Kidney (tissue), 14 donors: ENCODE data around the gene COL15A1. TPM values are rescaled to one million over a fixed set of nuclear protein-coding genes. Genes with fewer than 3 reads are reported as not detected.
A peak's percentile ranks its signal among the peaks of the same experiment; 100 is the strongest.

Source experiments
- DNase-seq, 5 donors: peaks; one replicate each; pipeline ENCODE4 v3.0.0-alpha.2; 2013 to 2020
- FAIRE-seq: peaks from 2 replicates; lab custom pipeline; 2012; peaks lifted over from hg19 to GRCh38; lab: Jason Lieb, UNC
- H3K27ac ChIP-seq, 2 donors: one replicate each; pipeline ENCODE4 v1.7.0; 2013; ENCODE audit warnings: low read depth in 2 of 2, low read length in 2 of 2, inconsistent platforms in 1 of 2
- H3K27me3 ChIP-seq: one replicate; pipeline ENCODE4 v1.7.1; 2013; ENCODE audit warnings: low read length, inconsistent platforms; ENCODE audit not compliant: control insufficient read depth, insufficient read depth
- H3K36me3 ChIP-seq, 3 donors: one replicate each; pipeline versions ENCODE4 v1.7.0 to v1.7.1; 2013; ENCODE audit warnings: low read length in 3 of 3, control low read depth in 1 of 3, inconsistent platforms in 1 of 3; ENCODE audit not compliant: insufficient read depth in 3 of 3, control insufficient read depth in 2 of 3
- H3K4me1 ChIP-seq, 3 donors: one replicate each; pipeline versions ENCODE4 v1.7.0 to v1.7.1; 2013; ENCODE audit warnings: low read length in 3 of 3, inconsistent platforms in 1 of 3, low read depth in 1 of 3; ENCODE audit not compliant: control insufficient read depth in 2 of 3, insufficient read depth in 2 of 3
- H3K4me3 ChIP-seq, 3 donors: one replicate each; pipeline versions ENCODE4 v1.7.0 to v1.8.1; 2013; ENCODE audit warnings: low read length in 3 of 3, control low read depth in 1 of 3, inconsistent platforms in 1 of 3
- H3K9ac ChIP-seq, 3 donors: one replicate each; pipeline versions ENCODE4 v1.7.0 to v1.7.1; 2013; ENCODE audit warnings: low read length in 3 of 3, control low read depth in 1 of 3, inconsistent platforms in 1 of 3
- H3K9me3 ChIP-seq, 3 donors: one replicate each; pipeline versions ENCODE4 v1.7.0 to v1.7.1; 2013; ENCODE audit warnings: low read length in 3 of 3, control low read depth in 1 of 3, inconsistent platforms in 1 of 3; ENCODE audit not compliant: control insufficient read depth in 2 of 3, insufficient read depth in 1 of 3
- CTCF ChIP-seq: IDR thresholded peaks from 3 replicates; pipeline ENCODE4 v1.5.1; 2012; ENCODE audit warnings: mild to moderate bottlenecking, moderate library complexity, borderline replicate concordance; ENCODE audit not compliant: insufficient read depth; ENCODE audit errors: extremely low read depth
- intact Hi-C: fragments of 100-400 bp; cut with DNase I; formaldehyde crosslinking; loops from one replicate; pipeline ENCODE4 v1.11.1; 2022
- polyA plus RNA-seq: library from polyadenylated mRNA; stranded (reverse); fragments of 350-450 nt; fragmentation: Illumina TruSeq; extraction: RNeasy Lipid Tissue Mini Kit (QIAGEN cat#74804); gene quantifications from one replicate; pipeline ENCODE4 v1.2.3, GENCODE V29; 2014; ENCODE audit warnings: low read depth, low replicate concordance; ENCODE audit not compliant: insufficient read depth
- total RNA-seq: library from RNA; stranded (reverse); fragmentation: NEBNext Ultra II Directional; extraction: Animal tissue kit (Norgen Biotek cat#: 25700); gene quantifications from one replicate; pipeline ENCODE4 v1.2.1, GENCODE V29; 2021
- donor health status: control.
- donor health status: control.
- donor health status: control.
- donor health status: control.
- donor health status: control.
- donor health status: DM: yes; HTN: yes; CAD: no.
- donor health status: Normal renal cell carcinoma (clear cell type).

COL15A1 gene
- total and polyA plus RNA-seq, 2 donors from 2014 or later = 4.7 to 42.0 TPM

GRCh38 chr9:99023231-99023630 lies 79.5 kb downstream of the COL15A1 start:
- Histone ChIP-seq H3K27ac (no peak overlapping the region), H3K27me3 (no peaks in the 10 kb centered on the region), H3K9me3 (no peaks in the 10 kb centered on the region), H3K9ac (no peak overlapping the region), H3K36me3 (no peaks in the 10 kb centered on the region), H3K4me1 (no peaks in the 10 kb centered on the region), H3K4me3 (no peak overlapping the region)
- FAIRE-seq (no peak), DNase-seq (peak in 1 of 5 donors; percentile 71)
- intact Hi-C loops = no loop called here
- TF ChIP-seq CTCF = no peak

DNA sequence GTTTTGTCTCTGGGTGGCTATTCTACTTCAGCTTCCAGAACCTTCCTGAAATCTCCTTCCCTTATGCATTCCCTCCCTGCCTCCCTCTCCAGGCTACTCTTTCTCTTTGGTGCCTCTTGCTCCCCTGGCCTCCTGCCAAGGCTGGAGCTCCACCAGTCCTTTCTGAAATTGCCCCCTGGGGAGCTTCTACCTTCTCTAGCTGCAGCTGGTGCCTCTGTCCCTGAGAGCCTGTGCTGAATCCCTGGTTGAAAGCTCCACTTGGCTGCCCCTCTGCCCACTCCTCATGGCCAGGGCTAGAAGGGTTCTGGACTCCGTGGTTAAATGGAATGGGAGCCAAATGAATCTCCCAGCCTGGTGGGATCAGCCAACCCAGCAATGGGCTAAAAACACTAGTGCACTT lies 80.1 kb downstream of the COL15A1 start:
- no peaks in the 10 kb centered on the region for H3K4me1 ChIP-seq
- DNase-seq (peak in 3 of 5 donors; percentile 16 to 44 (median 43)), FAIRE-seq (no peak)
- intact Hi-C loops = no loop called here
- no peaks in the 10 kb centered on the region for H3K36me3 ChIP-seq
- no peaks in the 10 kb centered on the region for H3K9me3 ChIP-seq
- TF ChIP-seq CTCF = no peak
- no peaks in the 10 kb centered on the region for H3K27me3 ChIP-seq
- H3K9ac ChIP-seq = no peak overlapping the region
- H3K4me3 ChIP-seq = no peak overlapping the region
- no peak overlapping the region for H3K27ac ChIP-seq

DNA sequence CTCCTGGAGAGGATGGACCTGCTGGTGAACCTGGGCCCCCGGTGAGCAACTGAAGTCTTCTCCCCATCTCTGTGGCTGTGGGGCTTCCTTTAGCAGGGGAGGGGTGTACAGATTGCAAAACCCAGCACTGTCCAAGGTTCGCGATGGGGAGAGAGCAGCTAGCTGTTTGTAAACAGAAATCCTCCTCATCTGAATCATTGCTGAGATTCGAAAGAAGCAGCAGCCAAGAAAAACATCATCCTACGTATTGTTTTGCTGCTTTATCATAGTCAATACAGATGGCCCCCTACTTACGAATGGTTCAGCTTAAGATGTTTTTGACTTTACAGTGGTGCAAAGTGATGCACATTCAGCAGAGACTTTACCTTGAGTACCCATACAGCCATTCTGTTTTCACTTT lies 81.3 kb downstream of the COL15A1 start:
- H3K36me3 ChIP-seq = no peaks in the 10 kb centered on the region

More for the DNA sequence above, 81.3 kb downstream of the COL15A1 start:
- DNase-seq (no peak), FAIRE-seq (no peak)
- Histone ChIP-seq H3K9me3 (no peaks in the 10 kb centered on the region), H3K9ac (no peak overlapping the region), H3K27ac (no peak overlapping the region), H3K4me3 (no peak overlapping the region), H3K27me3 (no peaks in the 10 kb centered on the region), H3K4me1 (no peaks in the 10 kb centered on the region)
- intact Hi-C loops = no loop called here
- TF ChIP-seq CTCF = no peak
